WERI-Rb-1 (cell line): ENCODE data around the gene INSR.

Experiments used
- DNase-seq: peaks from one replicate; pipeline ENCODE4 v3.0.0-alpha.2; 2020
- H3K27ac ChIP-seq: fragments of 250-450 bp; sonication (Bioruptor Pico); 2 replicates; pipeline ENCODE4 v1.5.1; 2020; ENCODE audit warnings: mild to moderate bottlenecking, moderate library complexity
- H3K27me3 ChIP-seq: fragments of 250-450 bp; sonication (Bioruptor Pico); 2 replicates; pipeline ENCODE4 v1.5.1; 2021; ENCODE audit warnings: mild to moderate bottlenecking, low read depth, moderate library complexity; ENCODE audit not compliant: insufficient read depth, severe bottlenecking
- H3K36me3 ChIP-seq: fragments of 250-450 bp; sonication (Bioruptor Pico); 2 replicates; pipeline ENCODE4 v1.5.1; 2020; ENCODE audit warnings: mild to moderate bottlenecking, moderate library complexity
- H3K4me3 ChIP-seq: 2 replicates; pipeline ENCODE4 v1.5.1; 2011; ENCODE audit warnings: low read depth, mild to moderate bottlenecking, control low read depth, low read length
- H3K9me3 ChIP-seq: fragments of 250-450 bp; sonication (Bioruptor Pico); 2 replicates; pipeline ENCODE4 v1.5.1; 2021; ENCODE audit warnings: mild to moderate bottlenecking, moderate library complexity; ENCODE audit not compliant: severe bottlenecking
- CTCF ChIP-seq: IDR thresholded peaks from 2 replicates; pipeline ENCODE4 v1.5.1; 2011; ENCODE audit warnings: low read depth, mild to moderate bottlenecking, control low read depth, inconsistent platforms, low read length

INSR gene

GRCh38 chr19:7188698-7189629 lies 105.2 kb downstream of the INSR start:
- Histone ChIP-seq H3K9me3 (no peaks in the 10 kb centered on the region), H3K27ac (no peak overlapping the region), H3K4me3 (no peak overlapping the region), H3K36me3 (peaks cover 4% of the 10 kb centered on the region; the same call in 1 of the 2 replicates), H3K27me3 (no peaks in the 10 kb centered on the region)
- no peak for DNase-seq
- no peak for TF ChIP-seq CTCF

- H3K36me3 ChIP-seq, result peaks cover 11% of the 10 kb centered on the region; the same call in 1 of the 2 replicates
- no peak overlapping the region for H3K27ac ChIP-seq
- peak; percentile 63 for DNase-seq
- peak; percentile 59 for TF ChIP-seq CTCF
- H3K4me3 ChIP-seq, result no peak overlapping the region
- H3K27me3 ChIP-seq, result no peaks in the 10 kb centered on the region
- H3K9me3 ChIP-seq, result no peaks in the 10 kb centered on the region
Observed at GRCh38 chr19:7187605-7188339, 106.4 kb downstream of the INSR start.

GRCh38 chr19:7182489-7182888 lies 111.7 kb downstream of the INSR start:
- Histone ChIP-seq H3K36me3 (peaks cover 11% of the 10 kb centered on the region; the same call in 1 of the 2 replicates), H3K4me3 (no peak overlapping the region), H3K27me3 (no peaks in the 10 kb centered on the region), H3K9me3 (no peaks in the 10 kb centered on the region), H3K27ac (no peak overlapping the region)
- no peak for DNase-seq
- TF ChIP-seq CTCF, result no peak

GRCh38 chr19:7179917-7180306 lies 114.3 kb downstream of the INSR start:
- peaks cover 11% of the 10 kb centered on the region; the same call in 1 of the 2 replicates for H3K36me3 ChIP-seq
- no peaks in the 10 kb centered on the region for H3K27me3 ChIP-seq
- no peak for DNase-seq
- no peak overlapping the region for H3K4me3 ChIP-seq
- no peaks in the 10 kb centered on the region for H3K9me3 ChIP-seq
- no peak for TF ChIP-seq CTCF
- H3K27ac ChIP-seq, result peak overlapping the region; percentile 37

- Histone ChIP-seq H3K27me3 (no peaks in the 10 kb centered on the region), H3K36me3 (peaks cover 1% of the 10 kb centered on the region; the same call in 1 of the 2 replicates), H3K27ac (no peak overlapping the region), H3K9me3 (no peaks in the 10 kb centered on the region), H3K4me3 (no peak overlapping the region)
- no peak for TF ChIP-seq CTCF
- no peak for DNase-seq
Observed at GRCh38 chr19:7177926-7178325, 116.3 kb downstream of the INSR start.
